Measurements from ENCODE around the gene PLCB1.

PLCB1 gene

GRCh38 chr20:8246716-8247115 is 114.7 kb downstream of the PLCB1 start:
- no peak for DNase-seq (ENCODE audit: low spot score)

GRCh38 chr20:8248051-8248450 is 116.0 kb downstream of the PLCB1 start:
- DNase-seq (ENCODE audit: low spot score) = no peak

- no peak for DNase-seq (ENCODE audit: low spot score)
Measured at GRCh38 chr20:8249634-8250033, 117.6 kb downstream of the PLCB1 start.

GRCh38 chr20:8250539-8251200 is 118.6 kb downstream of the PLCB1 start:
- DNase-seq (ENCODE audit: low spot score) = no peak

- no peak for DNase-seq (ENCODE audit: low spot score)
Measured at GRCh38 chr20:8251201-8251575, 119.1 kb downstream of the PLCB1 start.

- no peak for DNase-seq (ENCODE audit: low spot score)
Measured at GRCh38 chr20:8254911-8255582, 123.0 kb downstream of the PLCB1 start.

- no peak for DNase-seq (ENCODE audit: low spot score)
Measured at GRCh38 chr20:8255945-8256632, 124.0 kb downstream of the PLCB1 start.

- no peak for DNase-seq (ENCODE audit: low spot score)
Measured at GRCh38 chr20:8260837-8261251, 128.8 kb downstream of the PLCB1 start.

GRCh38 chr20:8262721-8263120 is 130.7 kb downstream of the PLCB1 start:
- DNase-seq (ENCODE audit: low spot score) = no peak

GRCh38 chr20:8265588-8265987 is 133.5 kb downstream of the PLCB1 start:
- no peak for DNase-seq (ENCODE audit: low spot score)

- no peak for DNase-seq (ENCODE audit: low spot score)
Measured at GRCh38 chr20:8267009-8267408, 134.9 kb downstream of the PLCB1 start.

- no peak for DNase-seq (ENCODE audit: low spot score)
Measured at GRCh38 chr20:8271727-8272126, 139.7 kb downstream of the PLCB1 start.

- DNase-seq (ENCODE audit: low spot score) = no peak
Measured at GRCh38 chr20:8272766-8273165, 140.7 kb downstream of the PLCB1 start.

GRCh38 chr20:8284902-8285301 is 152.8 kb downstream of the PLCB1 start:
- no peak for DNase-seq (ENCODE audit: low spot score)

- DNase-seq (ENCODE audit: low spot score) = peak; percentile 78
Measured at GRCh38 chr20:8287340-8287739, 155.3 kb downstream of the PLCB1 start.

- DNase-seq (ENCODE audit: low spot score) = no peak
Measured at GRCh38 chr20:8291200-8291599, 159.1 kb downstream of the PLCB1 start.

GRCh38 chr20:8291873-8292272 is 159.8 kb downstream of the PLCB1 start:
- DNase-seq (ENCODE audit: low spot score) = no peak

GRCh38 chr20:8292793-8293192 is 160.7 kb downstream of the PLCB1 start:
- no peak for DNase-seq (ENCODE audit: low spot score)

GRCh38 chr20:8293750-8294149 is 161.7 kb downstream of the PLCB1 start:
- no peak for DNase-seq (ENCODE audit: low spot score)

GRCh38 chr20:8296536-8296935 is 164.5 kb downstream of the PLCB1 start:
- DNase-seq (ENCODE audit: low spot score) = no peak

GRCh38 chr20:8298426-8299043 is 166.5 kb downstream of the PLCB1 start:
- no peak for DNase-seq (ENCODE audit: low spot score)

- no peak for DNase-seq (ENCODE audit: low spot score)
Measured at GRCh38 chr20:8299921-8300320, 167.9 kb downstream of the PLCB1 start.

GRCh38 chr20:8301655-8302054 is 169.6 kb downstream of the PLCB1 start:
- no peak for DNase-seq (ENCODE audit: low spot score)

Measured in D341Med (cell line).